ENCODE measurements around the gene HTR3B.

HTR3B gene

GRCh38 chr11:113979431-113979830 lies 74.8 kb downstream of the HTR3B start:
- Histone ChIP-seq H3K36me3 (ENCODE audit: control insufficient read depth, insufficient read depth, low read length) (no peaks in the 10 kb centered on the region), H3K27me3 (replicated peaks; ENCODE audit: control insufficient read depth, insufficient read depth, low read length) (no peaks in the 10 kb centered on the region; the same call in none of the 2 replicates), H3K4me3 (replicated peaks; ENCODE audit: low read depth, low read length) (no peak overlapping the region)
- TF ChIP-seq CTCF (IDR thresholded peaks at IDR 0.05; ENCODE audit: insufficient read depth, low read length, poor library complexity, severe bottlenecking), result no peak
- DNase-seq (ENCODE audit: extremely low read depth, insufficient read length), result no peak

DNA sequence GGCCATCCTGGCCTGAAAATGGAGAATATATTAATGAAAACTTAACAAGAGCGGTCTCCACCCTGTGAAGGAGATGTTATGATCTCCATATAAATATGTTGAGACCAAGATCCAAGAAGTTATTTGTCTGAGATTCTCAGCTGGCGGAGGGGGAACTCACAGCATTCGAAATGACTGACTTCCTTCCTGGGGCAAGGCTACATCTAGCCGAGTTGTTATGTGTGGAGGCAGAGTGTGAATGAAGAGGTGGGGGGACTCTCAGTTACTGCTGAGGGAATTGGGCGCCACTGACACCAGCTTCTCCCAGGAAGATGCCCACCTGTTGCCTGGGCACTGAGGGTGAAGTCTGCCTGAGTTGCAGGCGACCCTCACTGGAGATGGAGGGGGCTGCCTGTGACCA lies 76.2 kb downstream of the HTR3B start:
- no peak for TF ChIP-seq CTCF (IDR thresholded peaks at IDR 0.05; ENCODE audit: insufficient read depth, low read length, poor library complexity, severe bottlenecking)

DNA sequence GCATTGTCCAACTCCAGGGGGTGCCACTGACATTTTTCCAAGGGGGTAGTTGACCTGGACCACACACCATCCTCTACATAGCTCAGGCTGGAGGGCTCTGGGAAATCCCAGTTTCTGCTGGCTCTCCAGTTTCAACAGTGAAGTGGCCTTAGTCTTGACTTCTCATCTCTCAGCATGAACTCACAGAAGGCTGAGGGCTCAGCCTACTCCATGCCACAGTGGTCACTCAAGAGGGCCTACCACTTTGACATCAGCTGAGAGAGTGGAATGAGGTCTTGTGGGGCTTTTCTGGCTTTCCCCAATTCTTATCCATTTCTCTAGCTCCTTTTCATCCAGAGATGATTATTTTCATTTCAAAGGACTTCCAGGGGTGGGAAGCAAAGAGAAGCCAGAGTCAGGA lies 77.7 kb downstream of the HTR3B start:
- H3K4me3 ChIP-seq (replicated peaks; ENCODE audit: low read depth, low read length), result no peak overlapping the region
- no peaks in the 10 kb centered on the region; the same call in none of the 2 replicates for H3K27me3 ChIP-seq (replicated peaks; ENCODE audit: control insufficient read depth, insufficient read depth, low read length)
- H3K36me3 ChIP-seq (ENCODE audit: control insufficient read depth, insufficient read depth, low read length), result no peaks in the 10 kb centered on the region
- DNase-seq (ENCODE audit: extremely low read depth, insufficient read length), result no peak
- TF ChIP-seq CTCF (IDR thresholded peaks at IDR 0.05; ENCODE audit: insufficient read depth, low read length, poor library complexity, severe bottlenecking), result no peak

More for the DNA sequence above, 76.2 kb downstream of the HTR3B start:
- Histone ChIP-seq H3K27me3 (replicated peaks; ENCODE audit: control insufficient read depth, insufficient read depth, low read length) (no peaks in the 10 kb centered on the region; the same call in none of the 2 replicates), H3K36me3 (ENCODE audit: control insufficient read depth, insufficient read depth, low read length) (no peaks in the 10 kb centered on the region), H3K4me3 (replicated peaks; ENCODE audit: low read depth, low read length) (no peak overlapping the region)
- DNase-seq (ENCODE audit: extremely low read depth, insufficient read length), result no peak

GRCh38 chr11:113984781-113985180 lies 80.2 kb downstream of the HTR3B start:
- H3K27me3 ChIP-seq (replicated peaks; ENCODE audit: control insufficient read depth, insufficient read depth, low read length), result peaks cover 1% of the 10 kb centered on the region; the same call in 1 of the 2 replicates
- DNase-seq (ENCODE audit: extremely low read depth, insufficient read length), result no peak
- no peaks in the 10 kb centered on the region for H3K36me3 ChIP-seq (ENCODE audit: control insufficient read depth, insufficient read depth, low read length)
- H3K4me3 ChIP-seq (replicated peaks; ENCODE audit: low read depth, low read length), result no peak overlapping the region
- no peak for TF ChIP-seq CTCF (IDR thresholded peaks at IDR 0.05; ENCODE audit: insufficient read depth, low read length, poor library complexity, severe bottlenecking)

GRCh38 chr11:113985906-113986305 lies 81.3 kb downstream of the HTR3B start:
- Histone ChIP-seq H3K4me3 (replicated peaks; ENCODE audit: low read depth, low read length) (no peak overlapping the region), H3K27me3 (replicated peaks; ENCODE audit: control insufficient read depth, insufficient read depth, low read length) (peaks cover 1% of the 10 kb centered on the region; the same call in 1 of the 2 replicates), H3K36me3 (ENCODE audit: control insufficient read depth, insufficient read depth, low read length) (no peaks in the 10 kb centered on the region)
- DNase-seq (ENCODE audit: extremely low read depth, insufficient read length), result no peak
- TF ChIP-seq CTCF (IDR thresholded peaks at IDR 0.05; ENCODE audit: insufficient read depth, low read length, poor library complexity, severe bottlenecking), result no peak
